Measurements from ENCODE around the gene UBE2I. TPM values are rescaled to one million over a fixed set of nuclear protein-coding genes. Genes with fewer than 3 reads are reported as not detected.
"Not testable (repeated sequence)": the region's sequence is repeated elsewhere in the genome, so short reads cannot be mapped to it uniquely, and the experiment has no call there.

Gene UBE2I
- total RNA-seq, 1 donor from 2014 or later, result 256 TPM

DNA sequence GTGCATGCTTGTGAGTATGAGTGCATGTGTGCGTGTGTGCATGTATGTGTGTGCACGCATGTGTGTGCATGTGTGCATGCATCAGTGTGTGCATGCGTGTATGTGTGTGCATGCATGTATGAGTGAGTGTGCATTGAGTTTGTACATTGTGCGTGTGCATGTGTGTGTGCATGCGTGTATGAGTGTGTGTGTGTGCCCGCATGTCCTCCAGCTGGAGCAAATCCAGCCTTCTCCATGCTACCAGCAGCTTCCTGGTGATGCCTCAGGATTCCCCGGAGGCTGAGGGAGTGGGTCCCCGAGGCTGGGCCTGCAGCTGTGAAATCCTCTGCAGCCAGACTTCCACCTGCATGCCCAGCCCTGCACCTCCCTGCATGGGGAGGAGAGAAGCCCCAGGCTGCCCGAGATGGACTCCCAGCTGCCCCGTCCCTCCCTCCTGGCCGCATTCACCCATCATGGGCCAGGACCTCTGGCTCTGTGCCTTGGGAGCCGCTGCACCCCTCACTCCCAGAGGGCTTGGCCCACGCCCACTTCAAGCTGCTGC is 44.3 kb upstream of the UBE2I start:
- TF ChIP-seq, protein P1, sequence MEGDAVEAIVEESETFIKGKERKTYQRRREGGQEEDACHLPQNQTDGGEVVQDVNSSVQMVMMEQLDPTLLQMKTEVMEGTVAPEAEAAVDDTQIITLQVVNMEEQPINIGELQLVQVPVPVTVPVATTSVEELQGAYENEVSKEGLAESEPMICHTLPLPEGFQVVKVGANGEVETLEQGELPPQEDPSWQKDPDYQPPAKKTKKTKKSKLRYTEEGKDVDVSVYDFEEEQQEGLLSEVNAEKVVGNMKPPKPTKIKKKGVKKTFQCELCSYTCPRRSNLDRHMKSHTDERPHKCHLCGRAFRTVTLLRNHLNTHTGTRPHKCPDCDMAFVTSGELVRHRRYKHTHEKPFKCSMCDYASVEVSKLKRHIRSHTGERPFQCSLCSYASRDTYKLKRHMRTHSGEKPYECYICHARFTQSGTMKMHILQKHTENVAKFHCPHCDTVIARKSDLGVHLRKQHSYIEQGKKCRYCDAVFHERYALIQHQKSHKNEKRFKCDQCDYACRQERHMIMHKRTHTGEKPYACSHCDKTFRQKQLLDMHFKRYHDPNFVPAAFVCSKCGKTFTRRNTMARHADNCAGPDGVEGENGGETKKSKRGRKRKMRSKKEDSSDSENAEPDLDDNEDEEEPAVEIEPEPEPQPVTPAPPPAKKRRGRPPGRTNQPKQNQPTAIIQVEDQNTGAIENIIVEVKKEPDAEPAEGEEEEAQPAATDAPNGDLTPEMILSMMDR (IDR thresholded peaks at IDR 0.05; ENCODE audit: partially characterized antibody, unreplicated experiment), result no peak

DNA sequence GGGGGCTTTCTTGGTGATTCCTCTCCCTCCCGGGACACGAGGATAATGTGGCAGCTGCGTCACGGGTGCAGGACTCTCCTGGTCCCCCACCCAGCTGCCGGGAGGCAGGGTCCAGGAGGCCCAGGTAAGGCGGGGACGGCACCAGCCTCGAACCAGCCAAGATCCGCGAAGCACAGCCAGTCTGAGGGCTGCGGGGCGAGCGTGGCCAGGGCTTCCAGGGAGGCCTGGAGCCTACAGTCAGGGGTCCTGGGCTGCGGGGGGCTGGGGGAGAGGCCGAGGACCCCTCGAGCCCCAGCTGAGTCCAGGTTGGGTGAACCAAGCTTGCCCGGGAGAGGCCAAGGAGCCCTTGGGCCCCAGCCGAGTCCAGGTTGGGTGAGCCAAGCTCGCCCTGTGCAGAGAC is 43.6 kb upstream of the UBE2I start:
- H3K27me3 Mint-ChIP-seq (ENCODE audit: unreplicated experiment), result peaks cover 11% of the 10 kb centered on the region
- TF ChIP-seq, protein P1 (IDR thresholded peaks at IDR 0.05; ENCODE audit: partially characterized antibody, unreplicated experiment), result no peak
- H3K4me1 Mint-ChIP-seq (ENCODE audit: low read depth, unreplicated experiment), result peaks cover 4% of the 10 kb centered on the region
- no peaks in the 10 kb centered on the region for H3K36me3 Mint-ChIP-seq (ENCODE audit: unreplicated experiment)
- H3K27ac Mint-ChIP-seq (ENCODE audit: unreplicated experiment), result no peak overlapping the region
- peaks cover 5% of the 10 kb centered on the region for H3K9me3 Mint-ChIP-seq (ENCODE audit: unreplicated experiment)
- DNase-seq, result no peak
- H3K4me3 Mint-ChIP-seq (ENCODE audit: unreplicated experiment), result no peak overlapping the region

More for the DNA sequence above, 44.3 kb upstream of the UBE2I start:
- Mint-ChIP-seq H3K4me1 (ENCODE audit: low read depth, unreplicated experiment) (peaks cover 4% of the 10 kb centered on the region), H3K27me3 (ENCODE audit: unreplicated experiment) (peaks cover 14% of the 10 kb centered on the region), H3K4me3 (ENCODE audit: unreplicated experiment) (no peak overlapping the region), H3K27ac (ENCODE audit: unreplicated experiment) (peak overlapping the region; percentile 22), H3K9me3 (ENCODE audit: unreplicated experiment) (peaks cover 5% of the 10 kb centered on the region), H3K36me3 (ENCODE audit: unreplicated experiment) (no peaks in the 10 kb centered on the region)
- no peak for DNase-seq

DNA sequence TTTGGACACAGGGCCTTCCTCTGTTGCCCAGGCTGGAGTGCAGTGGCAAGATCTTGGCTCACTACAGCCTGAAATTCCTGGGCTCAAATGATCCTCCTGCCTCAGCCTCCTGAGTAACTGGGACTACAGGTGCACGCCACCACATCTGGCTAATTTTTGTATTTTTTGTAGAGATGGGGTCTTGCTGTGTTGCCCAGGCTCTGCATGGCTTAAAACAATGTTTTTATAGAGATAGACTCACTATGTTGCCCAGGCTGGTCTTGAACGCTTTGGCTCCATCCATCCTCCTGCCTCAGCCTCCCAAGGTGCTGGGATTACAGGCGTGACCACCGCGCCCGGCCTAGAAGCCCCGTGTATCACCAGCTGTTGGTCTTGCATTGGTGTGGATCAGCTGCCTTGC is 40.0 kb upstream of the UBE2I start:
- not testable (repeated sequence) for DNase-seq; H3K9me3 Mint-ChIP-seq (ENCODE audit: unreplicated experiment); H3K36me3 Mint-ChIP-seq (ENCODE audit: unreplicated experiment); H3K27ac Mint-ChIP-seq (ENCODE audit: unreplicated experiment); H3K27me3 Mint-ChIP-seq (ENCODE audit: unreplicated experiment); H3K4me1 Mint-ChIP-seq (ENCODE audit: low read depth, unreplicated experiment); H3K4me3 Mint-ChIP-seq (ENCODE audit: unreplicated experiment)

DNA sequence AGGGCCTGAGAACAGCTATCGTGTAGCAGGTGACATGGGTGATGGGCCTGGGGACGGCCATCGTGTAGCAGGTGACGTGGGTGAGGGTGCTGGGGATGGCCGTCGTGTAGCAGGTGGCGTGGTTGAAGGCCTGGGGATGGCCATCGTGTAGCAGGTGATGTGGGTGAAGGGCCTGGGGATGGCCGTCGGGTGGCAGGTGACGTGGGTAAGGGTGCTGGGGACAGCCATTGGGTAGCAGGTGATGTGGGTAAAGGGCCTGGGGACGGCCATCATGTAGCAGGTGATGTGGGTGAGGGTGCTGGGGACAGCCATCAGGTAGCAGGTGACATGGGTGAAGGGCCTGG is 38.1 kb upstream of the UBE2I start:
- H3K27ac Mint-ChIP-seq (ENCODE audit: unreplicated experiment), result no peak overlapping the region
- DNase-seq, result no peak
- H3K4me1 Mint-ChIP-seq (ENCODE audit: low read depth, unreplicated experiment), result peaks cover 2% of the 10 kb centered on the region
- peaks cover 7% of the 10 kb centered on the region for H3K27me3 Mint-ChIP-seq (ENCODE audit: unreplicated experiment)
- TF ChIP-seq, protein P1 (IDR thresholded peaks at IDR 0.05; ENCODE audit: partially characterized antibody, unreplicated experiment), result no peak
- H3K9me3 Mint-ChIP-seq (ENCODE audit: unreplicated experiment), result peaks cover 12% of the 10 kb centered on the region
- H3K36me3 Mint-ChIP-seq (ENCODE audit: unreplicated experiment), result no peaks in the 10 kb centered on the region
- no peak overlapping the region for H3K4me3 Mint-ChIP-seq (ENCODE audit: unreplicated experiment)

DNA sequence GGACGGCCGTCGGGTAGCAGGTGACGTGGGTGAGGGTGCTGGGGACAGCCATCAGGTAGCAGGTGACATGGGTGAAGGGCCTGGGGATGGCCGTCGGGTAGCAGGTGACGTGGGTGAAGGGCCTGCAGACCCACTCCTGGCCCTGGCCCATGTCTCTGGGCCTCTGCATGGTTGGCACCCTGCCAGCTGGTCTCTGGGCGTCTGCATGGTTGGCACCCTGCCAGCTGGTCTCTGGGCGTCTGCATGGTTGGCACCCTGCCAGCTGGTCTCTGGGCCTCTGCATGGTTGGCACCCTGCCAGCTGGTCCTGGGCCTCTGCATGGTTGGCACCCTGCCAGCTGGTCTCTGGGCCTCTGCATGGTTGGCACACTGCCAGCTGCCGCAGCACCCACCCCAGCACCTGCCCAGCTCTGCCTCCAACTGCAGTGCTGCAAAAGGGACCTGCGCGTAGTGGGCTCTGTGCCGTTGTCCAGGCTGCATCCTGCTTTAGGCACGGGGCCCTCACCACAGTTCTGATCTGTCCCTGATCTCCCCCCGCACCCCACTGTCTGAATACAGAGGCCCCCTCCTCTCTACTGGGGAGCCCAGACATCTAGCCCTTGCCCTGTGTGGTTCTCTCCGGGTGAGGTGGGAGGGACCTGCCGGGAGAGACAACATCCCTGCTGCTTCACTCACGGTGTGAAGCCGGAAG is 37.6 kb upstream of the UBE2I start:
- peaks cover 12% of the 10 kb centered on the region for H3K9me3 Mint-ChIP-seq (ENCODE audit: unreplicated experiment)
- not testable (repeated sequence) for H3K27ac Mint-ChIP-seq (ENCODE audit: unreplicated experiment); DNase-seq; H3K4me3 Mint-ChIP-seq (ENCODE audit: unreplicated experiment); H3K27me3 Mint-ChIP-seq (ENCODE audit: unreplicated experiment); H3K4me1 Mint-ChIP-seq (ENCODE audit: low read depth, unreplicated experiment); H3K36me3 Mint-ChIP-seq (ENCODE audit: unreplicated experiment)

DNA sequence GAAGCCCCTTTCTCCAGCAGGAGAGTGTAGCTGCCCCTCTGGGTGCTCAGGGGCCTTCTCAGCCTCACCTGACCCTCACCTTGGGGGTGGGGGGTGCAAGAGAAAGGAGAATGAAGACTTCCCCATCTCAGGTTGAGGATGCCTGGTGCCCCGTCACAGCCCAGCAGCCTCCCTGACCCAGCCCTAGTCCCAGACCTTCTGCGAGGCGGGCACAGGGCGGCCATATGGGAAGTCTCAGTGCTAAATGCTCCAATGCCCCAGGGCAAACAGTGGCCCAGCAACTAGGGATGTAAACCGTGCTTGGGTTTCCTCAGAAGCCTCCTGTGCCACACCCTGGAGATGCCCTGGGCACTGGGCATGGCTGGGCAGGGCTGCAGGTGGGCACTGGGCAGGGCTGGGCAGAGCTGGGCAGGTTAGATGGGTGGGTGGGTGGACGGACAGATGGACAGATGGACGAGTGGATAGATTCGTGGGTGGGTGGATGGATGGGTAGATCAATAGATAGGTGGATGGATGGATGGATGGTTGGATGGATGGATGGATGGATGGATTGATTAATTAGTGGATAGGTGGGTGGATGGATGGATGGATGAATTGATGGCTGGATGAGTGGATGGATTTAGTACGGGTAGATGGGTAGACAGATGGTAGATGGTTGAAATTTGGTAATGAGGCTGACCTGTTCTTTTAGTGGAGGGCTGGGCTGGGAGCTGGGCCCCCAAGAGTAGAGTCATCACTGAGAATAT is 36.8 kb upstream of the UBE2I start:
- Mint-ChIP-seq H3K9me3 (ENCODE audit: unreplicated experiment) (peaks cover 12% of the 10 kb centered on the region), H3K36me3 (ENCODE audit: unreplicated experiment) (no peaks in the 10 kb centered on the region), H3K4me1 (ENCODE audit: low read depth, unreplicated experiment) (peaks cover 4% of the 10 kb centered on the region), H3K27me3 (ENCODE audit: unreplicated experiment) (peaks cover 7% of the 10 kb centered on the region), H3K4me3 (ENCODE audit: unreplicated experiment) (no peak overlapping the region), H3K27ac (ENCODE audit: unreplicated experiment) (no peak overlapping the region)
- TF ChIP-seq, protein P1 (IDR thresholded peaks at IDR 0.05; ENCODE audit: partially characterized antibody, unreplicated experiment), result no peak
- DNase-seq, result no peak
